ENCODE results near the gene GJC2. TPM values are rescaled to one million over a fixed set of nuclear protein-coding genes. Genes with fewer than 3 reads are reported as not detected.
"Not testable (repeated sequence)": the region's sequence is repeated elsewhere in the genome, so short reads cannot be mapped to it uniquely, and the experiment has no call there.

Gene GJC2
- total RNA-seq, 2 donors from 2014 or later, result 1.9 to 4.1 TPM

GRCh38 chr1:228170666-228171065 is 20.9 kb downstream of the GJC2 start:
- H3K4me1 ChIP-seq (replicated peaks), result peaks cover 5% of the 10 kb centered on the region
- TF ChIP-seq POLR2AphosphoS5 (IDR thresholded peaks at IDR 0.05) (no peak), CTCF (IDR thresholded peaks at IDR 0.05) (no peak), POLR2A (IDR thresholded peaks at IDR 0.05) (no peak)
- no peaks in the 10 kb centered on the region for H3K9me3 ChIP-seq
- no peak for DNase-seq (ENCODE audit: low spot score)
- H3K4me3 ChIP-seq, result no peak overlapping the region
- no peaks in the 10 kb centered on the region for H3K27me3 ChIP-seq (replicated peaks; ENCODE audit: insufficient read depth)
- peaks cover 0 to 7% of the 10 kb centered on the region in 2 donors for H3K36me3 ChIP-seq
- 89% methylated on average over 7 of the region's 7 CpGs for WGBS
- no peak overlapping the region for H3K27ac ChIP-seq
- intact Hi-C loops (cut with DNase I), result no loop called here

GRCh38 chr1:228171221-228171891 is 21.6 kb downstream of the GJC2 start:
- H3K9me3 ChIP-seq, result no peaks in the 10 kb centered on the region
- DNase-seq (ENCODE audit: low spot score), result no peak
- H3K4me3 ChIP-seq, result no peak overlapping the region
- H3K4me1 ChIP-seq (replicated peaks), result peaks cover 5% of the 10 kb centered on the region
- peaks cover 0 to 7% of the 10 kb centered on the region in 2 donors for H3K36me3 ChIP-seq
- no peak overlapping the region for H3K27ac ChIP-seq
- H3K27me3 ChIP-seq (replicated peaks; ENCODE audit: insufficient read depth), result no peaks in the 10 kb centered on the region
- no peak for TF ChIP-seq POLR2AphosphoS5 (IDR thresholded peaks at IDR 0.05)
- TF ChIP-seq POLR2A (IDR thresholded peaks at IDR 0.05), result no peak
- no peak for TF ChIP-seq CTCF (IDR thresholded peaks at IDR 0.05)
- intact Hi-C loops (cut with DNase I), result no loop called here
- 79% methylated on average over 10 of the region's 10 CpGs for WGBS

- Histone ChIP-seq H3K4me1 (replicated peaks) (no peaks in the 10 kb centered on the region), H3K36me3 (peaks cover 0 to 7% of the 10 kb centered on the region in 2 donors), H3K27me3 (replicated peaks; ENCODE audit: insufficient read depth) (no peaks in the 10 kb centered on the region), H3K9me3 (no peaks in the 10 kb centered on the region), H3K4me3 (no peak overlapping the region), H3K27ac (no peak overlapping the region)
- 86% methylated on average over 21 of the region's 21 CpGs for WGBS
- no peak for DNase-seq (ENCODE audit: low spot score)
- intact Hi-C loops (cut with DNase I), result no loop called here
- no peak for TF ChIP-seq POLR2A (IDR thresholded peaks at IDR 0.05)
- no peak for TF ChIP-seq POLR2AphosphoS5 (IDR thresholded peaks at IDR 0.05)
- TF ChIP-seq CTCF (IDR thresholded peaks at IDR 0.05), result no peak
These were observed 23.1 kb downstream of the GJC2 start for GRCh38 chr1:228172591-228173527.

GRCh38 chr1:228173528-228174481 is 24.1 kb downstream of the GJC2 start:
- DNase-seq (ENCODE audit: low spot score); H3K9me3 ChIP-seq; H3K4me1 ChIP-seq (replicated peaks); intact Hi-C loops (cut with DNase I); H3K36me3 ChIP-seq; H3K4me3 ChIP-seq; H3K27me3 ChIP-seq (replicated peaks; ENCODE audit: insufficient read depth); H3K27ac ChIP-seq: not testable (repeated sequence)
- WGBS, result 72% methylated on average over 23 of the region's 69 CpGs

Measured in prostate gland (tissue), 2 donors.